Gastroesophageal sphincter (tissue), 4 donors: Measurements from ENCODE around the gene CLP1. TPM values are rescaled to one million over a fixed set of nuclear protein-coding genes. Genes with fewer than 3 reads are reported as not detected.
A peak's percentile ranks its signal among the peaks of the same experiment; 100 is the strongest.

Source experiments
- ATAC-seq: fragments of 150-250 bp; one replicate; pipeline ENCODE4 v1.9.1; 2016; ENCODE audit warnings: mild to moderate bottlenecking, moderate library complexity
- H3K27ac ChIP-seq, 4 donors: fragments of 200-600 bp; sonication (generic) in 3 of 4; 1 replicate in 3 of 4; 2 replicates in 1 of 4; pipeline ENCODE4 v1.5.1; 2016 to 2019
- H3K27me3 ChIP-seq: fragments of 200-600 bp; sonication (generic); one replicate; pipeline ENCODE4 v1.5.1; 2019
- H3K36me3 ChIP-seq, 2 donors: fragments of 200-600 bp; sonication (generic); one replicate each; pipeline ENCODE4 v1.5.1; 2019; ENCODE audit warnings: control low read depth in 1 of 2
- H3K4me1 ChIP-seq, 3 donors: fragments of 200-600 bp; sonication (generic); 1 replicate in 2 of 3; 2 replicates in 1 of 3; pipeline ENCODE4 v1.5.1; 2016 to 2019; ENCODE audit warnings: control low read depth in 2 of 3
- H3K4me3 ChIP-seq, 2 donors: fragments of 200-600 bp; sonication (generic); one replicate each; pipeline ENCODE4 v1.5.1; 2019; ENCODE audit warnings: mild to moderate bottlenecking in 1 of 2, moderate library complexity in 1 of 2
- H3K9me3 ChIP-seq, 3 donors: fragments of 200-600 bp; sonication (generic); one replicate each; pipeline ENCODE4 v1.5.1; 2017 to 2019; ENCODE audit warnings: control low read depth in 2 of 3
- EP300 ChIP-seq: sonication (generic); formaldehyde crosslinking; IDR thresholded peaks from one replicate; pipeline ENCODE4 v1.6.1; 2017; ENCODE audit warnings: antibody characterized with exemption, mild to moderate bottlenecking
- POLR2A ChIP-seq, 2 donors: fragments of 450-650 bp; IDR thresholded peaks; one replicate each; pipeline ENCODE4 v1.6.1; 2017; ENCODE audit warnings: antibody characterized with exemption in 2 of 2, mild to moderate bottlenecking in 2 of 2, moderate library complexity in 1 of 2
- POLR2AphosphoS5 ChIP-seq: sonication (generic); formaldehyde crosslinking; IDR thresholded peaks from one replicate; pipeline ENCODE4 v1.6.1; 2017; ENCODE audit warnings: antibody characterized with exemption
- WGBS, 2 donors: methylation state at CpG; one replicate each; pipeline ENCODE4 v1.1.5; 2018; ENCODE audit warnings: low coverage in 1 of 2; 5-methylcytosine and 5-hydroxymethylcytosine counted together
- total RNA-seq, 4 donors: library from RNA; depleted of rRNA; stranded (reverse); fragments of >200 nt; gene quantifications; one replicate each; pipeline ENCODE4 v1.1.0, GENCODE V29; 2016
- TF ChIP-seq, protein P1 (sequence below), 4 experiments: fragments of 200-600 bp in 2 of 4; fragments of 450-650 bp in 2 of 4; sonication (generic) in 1 of 4; IDR thresholded peaks; one replicate each; pipeline ENCODE4 v1.5.1; 2017 to 2019; ENCODE audit warnings: antibody characterized with exemption in 4 of 4, mild to moderate bottlenecking in 2 of 4, moderate library complexity in 2 of 4

Gene CLP1
- total RNA-seq, 4 donors from 2014 or later = 11.4 to 21.7 (median 16.6) TPM

- Histone ChIP-seq H3K27me3 (no peaks in the 10 kb centered on the region), H3K9me3 (no peaks in the 10 kb centered on the region), H3K27ac (peak overlapping the region in 3 of 4 donors; percentile 33 to 90 (median 45)), H3K36me3 (no peaks in the 10 kb centered on the region), H3K4me3 (peak overlapping the region in 1 of 2 donors; percentile 72), H3K4me1 (peaks cover 0 to 55% (median 32%) of the 10 kb centered on the region in 3 donors)
- 25 to 35% methylated on average over 4 of the region's 9 CpGs for WGBS, 2 donors
- TF ChIP-seq, protein P1, sequence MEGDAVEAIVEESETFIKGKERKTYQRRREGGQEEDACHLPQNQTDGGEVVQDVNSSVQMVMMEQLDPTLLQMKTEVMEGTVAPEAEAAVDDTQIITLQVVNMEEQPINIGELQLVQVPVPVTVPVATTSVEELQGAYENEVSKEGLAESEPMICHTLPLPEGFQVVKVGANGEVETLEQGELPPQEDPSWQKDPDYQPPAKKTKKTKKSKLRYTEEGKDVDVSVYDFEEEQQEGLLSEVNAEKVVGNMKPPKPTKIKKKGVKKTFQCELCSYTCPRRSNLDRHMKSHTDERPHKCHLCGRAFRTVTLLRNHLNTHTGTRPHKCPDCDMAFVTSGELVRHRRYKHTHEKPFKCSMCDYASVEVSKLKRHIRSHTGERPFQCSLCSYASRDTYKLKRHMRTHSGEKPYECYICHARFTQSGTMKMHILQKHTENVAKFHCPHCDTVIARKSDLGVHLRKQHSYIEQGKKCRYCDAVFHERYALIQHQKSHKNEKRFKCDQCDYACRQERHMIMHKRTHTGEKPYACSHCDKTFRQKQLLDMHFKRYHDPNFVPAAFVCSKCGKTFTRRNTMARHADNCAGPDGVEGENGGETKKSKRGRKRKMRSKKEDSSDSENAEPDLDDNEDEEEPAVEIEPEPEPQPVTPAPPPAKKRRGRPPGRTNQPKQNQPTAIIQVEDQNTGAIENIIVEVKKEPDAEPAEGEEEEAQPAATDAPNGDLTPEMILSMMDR (IDR thresholded peaks at IDR 0.05) = no peak
- TF ChIP-seq EP300 (no peak), POLR2AphosphoS5 (no peak), POLR2A (IDR thresholded peaks at IDR 0.05) (no peak)
- no peak for ATAC-seq
These were observed 17.3 kb upstream of the CLP1 start for GRCh38 chr11:57640068-57640800.

DNA sequence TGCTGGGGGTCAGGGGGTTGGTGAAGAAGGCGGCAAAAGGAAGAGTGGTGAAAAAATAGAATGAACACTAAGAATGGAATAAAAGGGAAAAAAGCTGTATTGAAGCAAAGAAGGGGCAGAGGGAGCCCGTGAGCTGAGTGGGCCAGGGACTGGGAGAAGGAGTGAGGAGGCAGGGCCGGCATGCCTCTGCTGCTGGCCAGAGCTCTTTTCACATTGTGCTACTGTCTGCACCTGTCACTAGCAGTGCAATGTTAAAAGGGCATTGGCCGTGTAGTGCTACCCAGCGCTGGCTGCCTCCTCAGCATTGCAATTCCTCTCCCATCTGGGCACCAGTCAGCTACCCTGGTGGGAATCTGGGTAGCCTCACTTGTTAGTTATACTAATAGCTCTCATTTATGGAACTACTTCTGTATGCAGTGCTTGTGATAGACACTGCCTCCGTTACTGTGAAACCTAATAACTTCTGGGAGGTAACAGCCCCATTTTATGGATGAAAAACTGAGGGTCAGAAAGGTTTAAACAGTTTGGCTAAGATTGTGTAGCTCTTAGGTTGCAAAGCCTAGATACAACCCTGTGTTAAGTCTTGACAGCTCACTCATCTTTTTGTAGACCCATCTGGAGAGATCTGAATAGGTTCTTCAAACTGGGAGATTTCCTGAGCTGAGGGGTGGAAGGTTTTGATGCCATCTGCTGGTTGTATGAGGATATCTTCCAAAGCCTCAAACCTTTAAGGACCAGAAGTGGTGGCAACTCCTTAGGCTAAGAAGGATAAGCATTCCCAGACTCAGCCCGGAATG is 16.4 kb upstream of the CLP1 start:
- WGBS, 2 donors = 11 to 28% methylated on average over 5 of the region's 7 CpGs
- no peak for TF ChIP-seq POLR2A (IDR thresholded peaks at IDR 0.05)
- TF ChIP-seq, protein P1 (IDR thresholded peaks at IDR 0.05) = peak in 3 of 4 experiments; percentile 54 to 58 (median 57)
- H3K4me1 ChIP-seq = peaks cover 0 to 65% (median 38%) of the 10 kb centered on the region in 3 donors

GRCh38 chr11:57643802-57644201 is 13.8 kb upstream of the CLP1 start:
- WGBS, 2 donors = 58 to 64% methylated on average over 3 of the region's 3 CpGs
- ATAC-seq = no peak
- TF ChIP-seq, protein P1 (IDR thresholded peaks at IDR 0.05) = no peak
- TF ChIP-seq EP300 (no peak), POLR2AphosphoS5 (no peak), POLR2A (IDR thresholded peaks at IDR 0.05) (no peak)
- Histone ChIP-seq H3K4me3 (no peak overlapping the region), H3K9me3 (no peaks in the 10 kb centered on the region), H3K27me3 (peaks cover 27% of the 10 kb centered on the region), H3K36me3 (no peaks in the 10 kb centered on the region), H3K4me1 (peaks cover 0 to 79% (median 50%) of the 10 kb centered on the region in 3 donors), H3K27ac (no peak overlapping the region)

More for the DNA sequence above, 16.4 kb upstream of the CLP1 start:
- H3K4me3 ChIP-seq = no peak overlapping the region
- H3K27ac ChIP-seq = peak overlapping the region in 1 of 4 donors; percentile 14
- ATAC-seq = no peak
- peaks cover under 1% of the 10 kb centered on the region for H3K27me3 ChIP-seq
- no peaks in the 10 kb centered on the region for H3K36me3 ChIP-seq
- no peaks in the 10 kb centered on the region for H3K9me3 ChIP-seq

GRCh38 chr11:57644748-57645688 is 12.5 kb upstream of the CLP1 start:
- Histone ChIP-seq H3K4me3 (no peak overlapping the region), H3K4me1 (peaks cover 0 to 79% (median 48%) of the 10 kb centered on the region in 3 donors), H3K9me3 (no peaks in the 10 kb centered on the region), H3K27ac (peak overlapping the region in 3 of 4 donors; percentile 49 to 58 (median 52)), H3K36me3 (no peaks in the 10 kb centered on the region), H3K27me3 (peaks cover 39% of the 10 kb centered on the region)
- 0 to 17% methylated on average over 7 to 9 of the region's 17 CpGs for WGBS, 2 donors
- TF ChIP-seq, protein P1 (IDR thresholded peaks at IDR 0.05) = peak; percentile 65 to 95 (median 83)
- TF ChIP-seq EP300 = no peak
- peak; percentile 79 for ATAC-seq
